Epithelial cell of proximal tubule (primary cell): ENCODE results near the gene SLC22A15. TPM values are rescaled to one million over a fixed set of nuclear protein-coding genes. Genes with fewer than 3 reads are reported as not detected.

Source experiments
- DNase-seq: peaks from one replicate; pipeline ENCODE4 v3.0.0-alpha.2; 2011; ENCODE audit warnings: low read depth
- H3K4me3 ChIP-seq: 2 replicates; pipeline ENCODE4 v1.5.1; 2011; ENCODE audit warnings: low read depth, mild to moderate bottlenecking, low read length
- total RNA-seq: library from RNA; depleted of rRNA; stranded (reverse); fragments of >200 nt; gene quantifications from 2 replicates; pipeline ENCODE4 v1.2.3, GENCODE V29; 2015
- TF ChIP-seq, protein P1 (sequence below): conservative IDR thresholded peaks from 2 replicates; pipeline ENCODE4 v1.5.1; 2012; ENCODE audit warnings: low read depth, mild to moderate bottlenecking, low read length

Gene SLC22A15
- total RNA-seq, 1 donor from 2014 or later: 2.6 TPM

DNA sequence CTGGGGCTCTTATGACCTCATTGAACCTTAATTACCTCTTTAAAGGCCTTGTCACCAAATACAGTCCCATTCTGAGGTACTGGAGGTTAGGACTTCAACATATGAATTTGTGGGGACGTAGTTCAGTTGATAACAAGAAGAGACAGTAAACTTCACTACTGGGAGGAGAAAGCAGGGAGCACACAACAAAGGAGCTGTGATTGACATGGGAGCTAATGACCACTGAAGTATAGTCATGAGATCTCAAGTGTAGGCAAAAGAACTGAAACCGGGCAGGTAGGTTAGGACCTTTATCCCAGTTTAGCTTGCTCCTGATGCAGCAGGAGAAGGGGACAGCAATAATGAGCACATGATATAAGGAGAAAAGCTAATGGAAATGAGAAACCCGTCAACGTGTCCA, 123.1 kb downstream of the SLC22A15 start:
- DNase-seq: no peak
- H3K4me3 ChIP-seq: no peak overlapping the region
- TF ChIP-seq, protein P1, sequence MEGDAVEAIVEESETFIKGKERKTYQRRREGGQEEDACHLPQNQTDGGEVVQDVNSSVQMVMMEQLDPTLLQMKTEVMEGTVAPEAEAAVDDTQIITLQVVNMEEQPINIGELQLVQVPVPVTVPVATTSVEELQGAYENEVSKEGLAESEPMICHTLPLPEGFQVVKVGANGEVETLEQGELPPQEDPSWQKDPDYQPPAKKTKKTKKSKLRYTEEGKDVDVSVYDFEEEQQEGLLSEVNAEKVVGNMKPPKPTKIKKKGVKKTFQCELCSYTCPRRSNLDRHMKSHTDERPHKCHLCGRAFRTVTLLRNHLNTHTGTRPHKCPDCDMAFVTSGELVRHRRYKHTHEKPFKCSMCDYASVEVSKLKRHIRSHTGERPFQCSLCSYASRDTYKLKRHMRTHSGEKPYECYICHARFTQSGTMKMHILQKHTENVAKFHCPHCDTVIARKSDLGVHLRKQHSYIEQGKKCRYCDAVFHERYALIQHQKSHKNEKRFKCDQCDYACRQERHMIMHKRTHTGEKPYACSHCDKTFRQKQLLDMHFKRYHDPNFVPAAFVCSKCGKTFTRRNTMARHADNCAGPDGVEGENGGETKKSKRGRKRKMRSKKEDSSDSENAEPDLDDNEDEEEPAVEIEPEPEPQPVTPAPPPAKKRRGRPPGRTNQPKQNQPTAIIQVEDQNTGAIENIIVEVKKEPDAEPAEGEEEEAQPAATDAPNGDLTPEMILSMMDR: no peak

DNA sequence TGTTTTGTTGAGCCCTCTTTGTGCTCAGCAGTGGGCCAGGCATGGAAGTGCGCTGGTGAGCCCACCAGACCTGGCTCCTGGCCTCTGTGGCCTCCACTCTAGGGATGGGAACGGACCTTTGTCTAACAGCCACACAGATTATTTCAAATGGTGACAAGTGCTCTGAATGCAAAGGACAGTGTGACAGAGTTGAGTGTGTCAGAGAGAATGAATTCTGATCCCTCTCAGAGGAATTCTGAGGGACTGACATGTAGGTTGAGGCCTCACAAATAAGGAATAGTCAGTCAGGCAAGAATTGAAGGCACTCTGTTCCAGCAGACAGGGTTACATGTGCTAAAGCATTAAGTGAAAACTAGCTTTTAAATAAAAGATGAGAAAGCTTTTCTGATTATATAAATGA, 123.6 kb downstream of the SLC22A15 start:
- no peak for DNase-seq
- TF ChIP-seq, protein P1: no peak
- no peak overlapping the region for H3K4me3 ChIP-seq

DNA sequence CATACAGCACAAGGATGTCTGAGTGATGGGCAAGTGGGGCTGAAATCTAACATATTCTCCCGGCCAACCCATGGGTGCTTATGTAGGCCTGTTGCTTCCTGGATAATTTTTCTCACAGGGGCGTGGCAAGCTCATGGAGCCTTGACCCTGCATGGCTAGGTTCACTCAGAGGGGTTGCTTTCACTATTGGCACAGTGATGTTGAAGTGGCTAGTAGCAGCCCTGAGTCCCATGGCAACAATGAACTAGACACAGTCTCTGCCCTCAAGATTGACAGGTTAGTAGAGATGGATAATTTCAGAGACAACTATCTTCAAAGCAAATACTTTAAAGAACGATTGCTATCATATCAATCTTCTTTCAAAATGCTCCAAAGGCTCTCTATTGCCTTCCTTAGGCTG, 128.4 kb downstream of the SLC22A15 start:
- TF ChIP-seq, protein P1: no peak
- DNase-seq: no peak
- no peak overlapping the region for H3K4me3 ChIP-seq

DNA sequence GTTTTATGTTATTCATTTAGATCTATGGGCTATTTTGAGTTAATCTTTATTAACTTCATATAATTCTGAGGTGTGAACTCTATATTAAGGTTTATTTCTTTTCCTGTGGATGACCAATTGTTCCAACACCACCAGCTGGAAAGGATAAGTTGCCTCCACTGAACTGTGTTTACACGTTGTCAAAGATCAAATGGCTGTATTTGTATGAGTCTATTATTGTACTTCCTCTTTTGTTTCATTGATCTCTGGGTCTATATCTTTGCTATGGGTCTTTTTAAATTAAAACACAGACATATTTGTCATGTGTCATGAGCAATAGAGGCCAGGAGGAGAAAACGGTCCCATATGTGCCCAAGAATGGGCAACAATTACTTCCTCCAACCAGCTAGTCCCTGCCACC, 129.7 kb downstream of the SLC22A15 start:
- DNase-seq: no peak
- H3K4me3 ChIP-seq: no peak overlapping the region
- TF ChIP-seq, protein P1: no peak

- H3K4me3 ChIP-seq: no peak overlapping the region
- TF ChIP-seq, protein P1: no peak
- no peak for DNase-seq
These were observed 130.3 kb downstream of the SLC22A15 start for GRCh38 chr1:116106646-116107045.

- TF ChIP-seq, protein P1: no peak
- H3K4me3 ChIP-seq: no peak overlapping the region
- no peak for DNase-seq
These were observed 131.1 kb downstream of the SLC22A15 start for GRCh38 chr1:116107371-116107770.
